GM12892 (cell line): ENCODE measurements around the gene ATR.
A peak's percentile ranks its signal among the peaks of the same experiment; 100 is the strongest.

Experiments
- DNase-seq: peaks from one replicate; pipeline ENCODE4 v3.0.0; 2011; ENCODE audit not compliant: insufficient read length
- FAIRE-seq: peaks from 2 replicates; lab custom pipeline; 2011; peaks lifted over from hg19 to GRCh38; lab: Jason Lieb, UNC
- POLR2A ChIP-seq: IDR thresholded peaks from 2 replicates; pipeline ENCODE4 v1.6.1; 2011; ENCODE audit warnings: low read depth, low read length, control low read depth
- POLR2AphosphoS5 ChIP-seq: IDR thresholded peaks from 2 replicates; pipeline ENCODE4 v1.6.1; 2011; ENCODE audit warnings: low read depth, low read length, control low read depth
- TAF1 ChIP-seq: IDR thresholded peaks from 2 replicates; pipeline ENCODE4 v1.6.1; 2011; ENCODE audit warnings: low read depth, mild to moderate bottlenecking, control low read depth, low read length, borderline replicate concordance

The ATR gene

DNA sequence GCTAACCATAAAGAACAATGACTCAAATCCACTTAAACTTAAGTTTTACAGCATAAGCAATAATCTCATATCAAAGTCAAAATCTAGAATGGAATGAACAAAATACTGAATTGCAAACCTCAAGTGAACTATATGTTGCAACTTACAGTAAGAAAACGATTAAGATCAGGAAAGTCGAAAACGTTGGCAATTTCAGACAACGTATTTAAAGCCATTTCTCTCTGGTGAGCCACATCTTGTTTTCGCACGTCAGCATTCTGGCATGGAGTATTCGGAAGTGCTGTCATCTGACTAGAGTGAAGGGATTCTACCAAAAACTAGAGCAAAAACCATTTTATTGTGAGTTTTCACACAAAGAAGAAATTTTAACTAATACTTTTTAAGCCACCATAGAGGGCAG is 28.5 kb downstream of the ATR start:
- FAIRE-seq (no peak), DNase-seq (no peak)
- TF ChIP-seq POLR2AphosphoS5 = no peak
- TF ChIP-seq TAF1 = no peak
- no peak for TF ChIP-seq POLR2A

DNA sequence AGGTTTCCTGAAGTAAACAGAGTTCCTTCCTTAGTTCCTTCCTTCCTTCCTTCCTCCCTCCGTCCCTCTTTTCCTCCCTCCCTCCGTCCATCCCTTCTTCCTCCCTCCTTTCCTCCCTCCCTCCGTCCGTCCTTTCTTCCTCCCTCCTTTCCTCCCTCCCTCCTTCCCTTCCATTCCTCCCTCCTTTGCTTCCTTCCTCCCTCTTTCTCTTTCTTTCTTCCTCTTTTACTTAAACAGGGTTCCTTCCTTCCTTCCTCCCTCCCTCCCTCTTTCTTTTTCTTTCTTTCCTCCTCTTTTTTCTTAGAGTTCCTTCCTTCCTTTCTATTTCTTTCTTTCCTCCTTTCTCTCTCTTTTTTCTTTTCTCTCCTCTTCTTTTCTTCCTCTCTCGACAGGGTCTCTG is 35.2 kb downstream of the ATR start:
- DNase-seq (no peak), FAIRE-seq (no peak)
- TF ChIP-seq TAF1 = no peak
- TF ChIP-seq POLR2A = no peak
- TF ChIP-seq POLR2AphosphoS5 = no peak

DNA sequence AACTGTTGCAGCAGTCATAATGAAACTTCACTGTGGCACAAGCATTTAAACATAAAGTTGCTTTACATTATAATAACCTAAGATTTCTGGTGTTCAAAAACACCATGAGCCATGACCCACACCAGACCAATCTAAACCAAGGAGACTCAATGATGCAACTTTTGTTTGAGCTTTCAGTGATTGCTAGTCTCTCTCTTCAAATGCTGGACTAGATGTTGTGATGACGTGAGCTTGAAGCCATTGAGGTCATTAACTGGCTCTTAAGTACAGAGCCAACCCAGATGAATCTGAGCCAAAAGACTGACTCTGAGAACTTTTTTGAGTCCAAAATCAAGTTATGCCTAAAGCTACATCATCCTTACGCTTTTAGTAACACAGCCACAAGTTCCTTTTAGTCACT is 36.5 kb downstream of the ATR start:
- FAIRE-seq = no peak
- DNase-seq = no peak
- TF ChIP-seq TAF1 = no peak
- no peak for TF ChIP-seq POLR2AphosphoS5
- no peak for TF ChIP-seq POLR2A

DNA sequence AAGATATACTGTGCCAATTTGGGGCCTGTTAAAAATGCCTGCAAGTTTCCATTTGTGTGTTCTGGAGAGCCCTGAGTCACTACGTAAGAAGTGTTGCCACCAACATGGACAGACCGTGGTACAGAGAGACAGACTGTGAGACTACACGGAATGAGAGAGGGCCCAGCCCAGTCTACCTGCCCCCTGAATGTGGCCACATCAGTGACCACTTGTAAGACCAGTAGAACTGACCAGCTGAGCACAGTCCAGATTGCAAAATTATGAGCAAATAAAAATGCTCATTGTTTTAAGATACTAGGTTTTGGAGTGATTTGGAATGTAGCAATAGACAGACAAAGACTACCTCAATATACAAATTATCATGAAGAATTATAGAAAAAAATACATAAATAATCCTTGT is 42.0 kb downstream of the ATR start:
- no peak for DNase-seq
- FAIRE-seq = no peak
- TF ChIP-seq POLR2AphosphoS5 = no peak
- TF ChIP-seq POLR2A = no peak
- no peak for TF ChIP-seq TAF1

DNA sequence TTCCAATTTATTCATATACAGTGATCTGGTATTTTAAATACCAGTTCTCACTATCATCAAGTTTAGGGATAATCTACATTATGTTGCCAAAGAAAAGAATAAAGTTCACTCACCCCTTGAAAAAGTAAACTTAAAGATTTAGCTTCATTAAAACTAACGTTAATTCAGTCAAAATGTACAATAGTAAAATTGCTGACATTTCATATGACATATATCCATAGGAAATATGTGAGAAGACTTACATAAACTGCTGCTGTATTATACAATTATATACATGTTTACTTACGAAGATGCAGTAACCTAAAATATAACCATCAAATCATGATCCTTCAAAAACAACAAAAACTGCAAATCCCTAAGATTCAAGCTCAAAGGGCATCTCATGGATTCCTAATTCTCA is 44.0 kb downstream of the ATR start:
- FAIRE-seq = no peak
- TF ChIP-seq POLR2A (no peak), POLR2AphosphoS5 (no peak), TAF1 (no peak)
- DNase-seq = no peak

DNA sequence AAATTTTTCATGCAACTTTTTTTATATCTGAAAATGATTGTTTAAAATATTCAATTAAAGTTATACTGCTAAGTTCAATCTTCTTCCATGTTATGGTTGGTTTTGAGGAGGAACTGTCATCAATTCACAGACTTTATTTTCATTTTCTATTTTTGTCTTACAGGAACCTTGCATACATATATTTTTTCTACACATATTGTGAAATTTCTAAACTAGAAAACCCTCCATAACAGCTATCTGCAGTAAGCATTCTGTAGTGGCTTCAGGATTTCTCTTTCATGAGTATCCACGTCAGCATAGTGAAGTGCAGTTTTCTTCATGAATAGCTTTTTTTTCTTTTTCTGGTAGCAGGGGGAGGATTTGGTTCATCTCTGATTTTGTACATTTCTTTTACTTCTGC is 48.2 kb downstream of the ATR start:
- no peak for TF ChIP-seq POLR2AphosphoS5
- no peak for TF ChIP-seq POLR2A
- no peak for TF ChIP-seq TAF1
- DNase-seq (no peak), FAIRE-seq (no peak)

DNA sequence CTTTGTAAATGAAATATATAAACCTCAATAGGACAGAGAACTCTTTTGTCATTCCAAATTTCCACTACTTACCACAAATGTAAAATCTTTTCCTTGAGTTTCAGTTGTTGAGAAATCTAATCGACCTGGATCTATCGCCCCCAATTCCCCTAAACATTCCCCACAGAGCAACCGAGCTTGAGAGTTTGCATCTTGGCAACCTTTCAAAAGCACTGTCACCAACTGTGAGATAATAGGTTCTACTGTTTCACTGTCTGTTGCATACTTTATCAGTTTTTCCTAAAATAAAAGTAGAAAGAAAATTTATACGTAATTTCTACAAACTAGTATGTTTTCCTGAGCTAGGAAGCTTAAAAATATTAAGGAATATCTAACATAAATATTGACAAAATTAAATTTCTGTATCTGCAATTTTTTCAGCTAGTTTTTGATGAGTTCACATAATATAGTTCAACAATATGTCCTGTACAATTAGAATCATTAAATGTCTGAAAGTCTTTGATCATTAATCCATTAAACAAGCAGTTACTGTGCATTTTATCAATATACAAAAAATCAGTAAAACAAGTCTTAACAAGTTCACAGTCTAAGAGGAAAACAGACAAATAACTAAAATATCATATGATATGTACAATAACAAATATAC is 54.5 kb downstream of the ATR start:
- FAIRE-seq (no peak), DNase-seq (no peak)
- no peak for TF ChIP-seq POLR2A
- TF ChIP-seq POLR2AphosphoS5 = no peak
- no peak for TF ChIP-seq TAF1

DNA sequence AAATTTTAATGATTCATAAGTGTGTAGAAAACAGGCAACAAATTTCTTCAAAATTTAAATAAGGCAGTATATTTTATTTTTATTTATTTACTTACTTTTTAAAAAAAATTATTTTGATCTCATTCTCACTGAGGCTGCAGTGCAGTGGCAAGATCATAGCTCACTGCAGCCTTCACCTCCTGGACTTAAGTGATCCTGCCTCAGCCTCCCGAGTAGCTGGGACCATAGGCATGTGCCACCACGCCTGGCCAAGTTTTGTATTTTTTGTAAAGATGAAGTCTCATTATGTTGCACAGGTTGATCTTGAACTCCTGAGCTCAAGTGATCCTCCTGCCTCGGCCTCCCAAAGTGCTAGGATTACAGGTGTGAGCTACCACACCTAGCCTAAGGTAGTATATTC is 69.5 kb downstream of the ATR start:
- FAIRE-seq = no peak
- TF ChIP-seq POLR2AphosphoS5 (no peak), TAF1 (no peak), POLR2A (no peak)
- DNase-seq = no peak

DNA sequence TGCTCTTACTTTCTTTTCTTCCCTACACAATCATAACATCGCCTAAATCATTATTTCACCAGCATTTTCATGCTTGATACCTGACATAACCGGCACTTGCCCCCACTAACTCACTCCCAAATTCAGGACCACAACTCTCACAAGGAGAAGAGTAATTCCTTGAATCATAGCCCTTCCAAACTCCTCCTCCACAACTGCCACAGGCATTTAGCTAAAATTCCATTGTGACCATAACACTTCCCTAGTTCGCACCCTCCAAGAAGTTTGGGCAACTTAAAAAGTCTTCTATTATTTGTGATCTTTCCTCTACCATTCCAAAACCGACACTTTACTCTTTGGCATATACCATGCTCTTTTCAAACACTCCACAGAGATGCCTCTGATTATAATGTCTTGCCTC is 71.3 kb downstream of the ATR start:
- DNase-seq = no peak
- no peak for TF ChIP-seq POLR2A
- FAIRE-seq = no peak

DNA sequence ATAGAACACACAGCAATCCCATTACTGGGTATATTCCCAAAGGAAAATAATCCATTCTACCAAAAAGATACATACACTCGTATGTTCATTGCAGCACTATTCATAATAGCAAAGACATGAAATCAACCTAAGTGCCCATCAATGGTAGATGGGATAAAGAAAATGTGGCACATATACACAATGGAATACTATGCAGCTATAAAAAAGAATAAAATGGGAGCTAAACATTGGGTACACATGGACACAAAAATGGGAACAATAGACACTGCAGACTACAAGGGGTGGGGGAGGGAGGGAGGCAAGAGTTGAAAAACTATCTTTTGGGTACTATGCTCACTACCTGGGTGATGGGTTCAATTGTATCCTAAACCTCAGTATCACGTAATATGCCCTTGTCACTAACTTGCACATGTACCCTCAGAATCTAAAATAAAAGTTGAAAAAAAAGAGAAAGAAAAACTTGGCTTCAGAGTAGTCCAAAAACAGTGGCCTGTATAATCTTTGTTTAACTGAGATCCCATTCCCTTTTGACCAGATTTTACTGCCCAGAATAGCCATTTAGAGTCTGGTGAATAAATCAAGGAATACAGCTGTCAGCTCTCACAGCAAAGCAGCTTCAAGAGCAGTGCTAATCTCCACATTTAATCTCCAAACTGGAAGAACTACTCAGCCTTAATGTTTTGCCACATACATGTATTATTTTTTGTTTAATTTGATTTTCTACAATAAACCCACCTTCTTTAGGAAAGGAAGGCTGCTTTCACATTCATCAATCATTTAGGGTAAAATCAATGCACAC is 76.1 kb downstream of the ATR start:
- DNase-seq = no peak
- FAIRE-seq = peak; percentile 50
- TF ChIP-seq POLR2AphosphoS5 = no peak
- TF ChIP-seq POLR2A = no peak
- no peak for TF ChIP-seq TAF1

DNA sequence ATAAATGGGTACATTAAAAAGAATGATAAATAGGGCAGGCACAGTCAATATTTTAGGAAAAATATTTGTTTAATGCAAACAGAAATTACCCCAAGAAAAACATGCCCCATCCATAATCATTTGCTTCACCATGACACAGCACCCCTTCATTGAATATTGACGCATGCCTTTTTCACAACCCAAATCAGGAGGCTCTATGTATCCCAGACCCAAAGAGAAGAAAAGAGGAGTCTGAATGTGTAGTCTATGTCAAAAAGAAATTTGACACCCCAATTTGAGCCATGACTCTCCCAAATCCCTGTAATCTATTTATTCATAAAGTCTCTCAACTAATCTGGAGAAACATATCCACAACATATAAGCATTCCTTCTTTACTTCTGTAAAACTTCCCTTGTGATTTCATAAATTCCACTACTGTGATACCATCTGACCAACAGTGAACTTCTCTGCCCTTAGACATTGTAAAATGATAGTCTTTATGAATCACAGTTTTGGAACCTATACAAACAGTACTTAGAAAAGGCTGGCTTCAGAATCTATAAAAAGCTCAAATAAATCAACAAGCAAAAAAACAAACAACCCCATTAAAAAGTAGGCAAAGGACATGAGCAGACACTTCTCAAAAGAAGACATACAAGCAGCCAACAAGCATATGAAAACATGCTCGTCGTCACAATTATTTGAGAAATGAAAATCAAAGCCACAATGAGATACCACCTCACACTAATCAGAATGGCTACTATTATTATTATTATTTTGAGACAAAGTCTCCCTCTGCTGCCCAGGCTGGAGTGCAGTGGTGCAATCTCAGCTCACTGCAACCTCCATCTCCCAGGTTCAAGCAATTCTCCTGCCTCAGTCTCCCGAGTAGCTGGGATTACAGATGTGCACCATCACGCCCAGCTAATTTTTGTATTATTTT is 77.3 kb downstream of the ATR start:
- FAIRE-seq (no peak), DNase-seq (no peak)
- TF ChIP-seq POLR2A = no peak
